SJSA1 (cell line): ENCODE measurements around the gene PDHX. TPM values are rescaled to one million over a fixed set of nuclear protein-coding genes. Genes with fewer than 3 reads are reported as not detected.
"Not testable (repeated sequence)": the region's sequence is repeated elsewhere in the genome, so short reads cannot be mapped to it uniquely, and the experiment has no call there.

Source experiments
- DNase-seq, 2 experiments: peaks; one replicate each; pipeline ENCODE4 v3.0.0-alpha.2; 2015 to 2020; ENCODE audit warnings: low spot score in 2 of 2, low read depth in 1 of 2
- H3K27ac ChIP-seq: fragments of 250-450 bp; sonication (Bioruptor Pico); 2 replicates; pipeline ENCODE4 v1.5.1; 2020; ENCODE audit warnings: mild to moderate bottlenecking, moderate library complexity
- H3K27me3 ChIP-seq: fragments of 250-450 bp; sonication (Bioruptor Pico); replicated peaks from 2 replicates; pipeline ENCODE4 v1.5.1; 2020; ENCODE audit warnings: mild to moderate bottlenecking, moderate library complexity
- H3K36me3 ChIP-seq: fragments of 250-450 bp; sonication (Bioruptor Pico); 2 replicates; pipeline ENCODE4 v1.5.1; 2020; ENCODE audit warnings: mild to moderate bottlenecking
- H3K4me1 ChIP-seq: fragments of 250-450 bp; sonication (Bioruptor Pico); replicated peaks from 2 replicates; pipeline ENCODE4 v1.6.1; 2021; ENCODE audit warnings: mild to moderate bottlenecking
- H3K4me3 ChIP-seq: fragments of 250-450 bp; sonication (Bioruptor Pico); 2 replicates; pipeline ENCODE4 v1.5.1; 2020; ENCODE audit warnings: mild to moderate bottlenecking
- H3K9me3 ChIP-seq: fragments of 250-450 bp; sonication (Bioruptor Pico); replicated peaks from 2 replicates; pipeline ENCODE4 v1.5.1; 2020; ENCODE audit warnings: mild to moderate bottlenecking
- total RNA-seq: library from RNA; depleted of rRNA; stranded (reverse); fragments of >200 nt; shearing (Covaris generic); gene quantifications from 2 replicates; pipeline ENCODE4 v1.2.3, GENCODE V29; 2014

Gene PDHX
- total RNA-seq, 1 experiment from 2014 or later = 41.5 TPM

GRCh38 chr11:34897171-34897870, 19.1 kb upstream of the PDHX start:
- no peaks in the 10 kb centered on the region for H3K27me3 ChIP-seq
- no peaks in the 10 kb centered on the region for H3K9me3 ChIP-seq
- no peaks in the 10 kb centered on the region for H3K36me3 ChIP-seq
- no peaks in the 10 kb centered on the region for H3K4me1 ChIP-seq
- no peak overlapping the region for H3K27ac ChIP-seq
- DNase-seq = no peak
- no peak overlapping the region for H3K4me3 ChIP-seq

DNA sequence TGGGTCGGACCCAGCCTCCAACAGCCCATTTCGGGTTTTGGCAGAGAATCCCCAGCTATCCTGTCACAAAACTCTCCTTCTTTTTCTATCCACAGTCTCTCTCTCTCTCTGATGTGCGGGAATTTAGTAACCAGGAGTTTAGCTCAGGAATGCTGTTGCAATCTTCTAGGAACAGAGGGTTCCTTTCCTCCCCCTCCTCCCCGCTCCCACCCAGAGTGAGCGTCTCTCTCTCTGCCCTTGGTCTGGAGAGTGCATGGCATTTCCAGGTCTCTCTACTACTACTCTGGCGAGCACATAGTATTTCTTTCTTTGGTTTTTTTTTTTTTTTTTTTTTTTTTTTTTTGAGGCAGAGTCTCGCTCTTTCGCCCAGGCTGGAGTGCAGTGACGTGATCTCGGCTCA, 17.9 kb upstream of the PDHX start:
- DNase-seq = no peak
- H3K9me3 ChIP-seq = no peaks in the 10 kb centered on the region
- H3K4me1 ChIP-seq = no peaks in the 10 kb centered on the region
- no peak overlapping the region for H3K27ac ChIP-seq
- H3K27me3 ChIP-seq = no peaks in the 10 kb centered on the region
- H3K36me3 ChIP-seq = no peaks in the 10 kb centered on the region
- H3K4me3 ChIP-seq = no peak overlapping the region

GRCh38 chr11:34899633-34900016, 16.8 kb upstream of the PDHX start:
- Histone ChIP-seq H3K36me3 (no peaks in the 10 kb centered on the region), H3K27me3 (no peaks in the 10 kb centered on the region), H3K9me3 (no peaks in the 10 kb centered on the region), H3K27ac (no peak overlapping the region), H3K4me1 (no peaks in the 10 kb centered on the region), H3K4me3 (no peak overlapping the region)
- DNase-seq = no peak

GRCh38 chr11:34904421-34904955, 11.9 kb upstream of the PDHX start:
- no peaks in the 10 kb centered on the region for H3K36me3 ChIP-seq
- DNase-seq = no peak

DNA sequence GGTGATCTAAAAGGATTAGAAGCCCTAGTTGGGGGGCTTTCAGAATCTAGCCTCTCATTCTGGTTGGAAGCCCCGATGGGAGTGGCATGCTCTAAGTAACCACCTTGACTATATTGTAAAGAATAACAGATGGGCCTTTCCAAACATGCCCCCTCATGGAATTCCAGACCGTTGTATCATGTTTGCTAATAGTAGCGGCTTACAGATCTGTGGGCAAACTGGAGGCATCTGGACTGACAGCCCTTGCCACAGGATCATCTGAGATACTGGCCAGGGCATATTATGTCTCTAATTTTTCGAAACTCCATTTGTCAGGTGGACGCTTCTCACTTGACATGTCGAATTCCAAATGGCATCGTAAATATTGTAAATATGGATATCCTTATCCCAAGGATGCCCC, 10.8 kb upstream of the PDHX start:
- H3K4me1 ChIP-seq = peaks cover 5% of the 10 kb centered on the region; the same call in 1 of the 2 replicates
- no peaks in the 10 kb centered on the region; the same call in 1 of the 2 replicates for H3K9me3 ChIP-seq
- H3K4me3 ChIP-seq = no peak overlapping the region
- no peaks in the 10 kb centered on the region for H3K27me3 ChIP-seq
- DNase-seq = no peak
- no peak overlapping the region for H3K27ac ChIP-seq
- H3K36me3 ChIP-seq = no peaks in the 10 kb centered on the region

More at GRCh38 chr11:34904421-34904955, 11.9 kb upstream of the PDHX start:
- H3K4me1 ChIP-seq = no peaks in the 10 kb centered on the region
- H3K27me3 ChIP-seq = no peaks in the 10 kb centered on the region
- H3K27ac ChIP-seq = no peak overlapping the region
- H3K4me3 ChIP-seq = no peak overlapping the region
- no peaks in the 10 kb centered on the region; the same call in 1 of the 2 replicates for H3K9me3 ChIP-seq

DNA sequence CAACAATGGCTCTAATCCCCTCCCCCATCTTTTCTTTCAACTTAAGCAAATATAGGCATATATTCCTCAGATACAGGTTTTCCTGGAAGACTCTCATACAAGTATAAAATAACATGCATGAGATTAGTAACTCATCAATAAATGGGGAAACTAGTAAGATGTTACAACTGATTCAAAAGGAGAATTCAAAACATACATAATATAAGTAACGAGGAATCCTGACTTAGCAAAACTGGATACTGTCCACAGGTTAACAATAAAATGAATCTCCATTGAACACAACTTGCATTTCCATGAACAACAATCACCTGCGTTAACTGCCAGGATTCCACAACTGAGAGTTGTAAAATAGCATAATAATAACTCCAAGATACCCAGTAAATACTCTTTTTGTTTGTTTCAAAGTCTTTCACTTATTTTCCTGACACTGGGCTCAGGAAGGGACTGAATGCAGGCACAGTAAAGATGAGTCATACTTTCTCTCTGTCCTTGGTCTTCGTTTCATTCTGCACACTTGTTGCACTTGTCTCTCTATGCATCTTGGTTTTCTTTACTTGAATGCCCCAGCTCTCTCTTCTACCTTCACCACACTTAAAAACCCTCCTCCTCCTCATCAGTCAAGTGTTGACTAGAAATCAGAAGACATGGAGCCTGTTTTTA, 8.4 kb upstream of the PDHX start:
- Histone ChIP-seq H3K9me3 (no peaks in the 10 kb centered on the region; the same call in 1 of the 2 replicates), H3K4me3 (no peak overlapping the region), H3K4me1 (peaks cover 5% of the 10 kb centered on the region; the same call in 1 of the 2 replicates), H3K27me3 (no peaks in the 10 kb centered on the region), H3K27ac (no peak overlapping the region), H3K36me3 (0 out of 2 replicates have a peak, but pooled peaks cover 2% of the 10 kb centered on the region)
- no peak for DNase-seq

DNA sequence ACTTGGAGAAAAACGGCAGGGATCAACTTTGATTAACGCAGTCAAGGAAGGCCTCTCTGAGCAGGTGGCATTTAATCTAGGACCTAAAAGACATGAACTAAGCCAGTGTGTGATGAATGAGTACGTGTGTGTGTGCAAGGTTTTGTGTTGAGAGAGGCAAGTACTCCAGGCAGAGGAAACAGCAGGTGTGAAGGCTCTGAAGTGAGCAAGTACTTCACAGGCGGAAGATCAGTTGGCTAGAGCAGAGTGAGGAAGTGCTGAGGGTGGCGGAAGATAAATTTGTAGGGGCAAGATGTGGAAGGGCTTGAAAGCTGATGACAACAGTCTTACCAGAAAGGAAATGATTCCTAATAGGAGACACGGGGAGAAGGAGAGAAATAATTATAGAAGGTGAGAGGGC, 7.0 kb upstream of the PDHX start:
- Histone ChIP-seq H3K4me1 (peaks cover 5% of the 10 kb centered on the region; the same call in 1 of the 2 replicates), H3K4me3 (no peak overlapping the region), H3K27ac (no peak overlapping the region), H3K9me3 (no peaks in the 10 kb centered on the region; the same call in 1 of the 2 replicates), H3K36me3 (peaks cover 15% of the 10 kb centered on the region), H3K27me3 (no peaks in the 10 kb centered on the region)
- no peak for DNase-seq

GRCh38 chr11:34909955-34910354, 6.5 kb upstream of the PDHX start:
- Histone ChIP-seq H3K27me3 (no peaks in the 10 kb centered on the region), H3K36me3 (peaks cover 16% of the 10 kb centered on the region), H3K4me3 (no peak overlapping the region), H3K9me3 (no peaks in the 10 kb centered on the region; the same call in 1 of the 2 replicates), H3K4me1 (peaks cover 5% of the 10 kb centered on the region; the same call in 1 of the 2 replicates), H3K27ac (no peak overlapping the region)
- no peak for DNase-seq

DNA sequence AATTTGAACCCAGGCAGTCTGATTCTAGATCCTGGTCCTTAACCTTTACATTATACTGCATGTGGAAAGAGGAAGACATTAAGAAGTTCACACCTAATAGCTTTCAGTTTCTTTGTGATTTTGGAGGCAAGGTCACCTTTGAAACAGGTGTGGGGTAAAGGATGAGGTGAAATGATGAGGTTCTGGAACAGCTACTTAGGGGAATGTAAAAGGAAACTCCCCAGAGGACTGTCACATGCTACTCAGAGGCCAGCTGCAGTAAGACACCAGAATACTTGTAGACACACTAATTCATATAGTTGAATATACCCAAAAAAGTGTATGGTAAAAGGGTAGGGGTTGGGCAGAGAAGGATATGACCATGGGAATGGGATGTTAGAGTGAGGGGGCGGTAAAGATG, 5.6 kb upstream of the PDHX start:
- Histone ChIP-seq H3K9me3 (no peaks in the 10 kb centered on the region; the same call in 1 of the 2 replicates), H3K4me3 (no peak overlapping the region), H3K27ac (no peak overlapping the region), H3K27me3 (no peaks in the 10 kb centered on the region), H3K36me3 (peaks cover 20% of the 10 kb centered on the region), H3K4me1 (peaks cover 10% of the 10 kb centered on the region)
- DNase-seq = no peak

DNA sequence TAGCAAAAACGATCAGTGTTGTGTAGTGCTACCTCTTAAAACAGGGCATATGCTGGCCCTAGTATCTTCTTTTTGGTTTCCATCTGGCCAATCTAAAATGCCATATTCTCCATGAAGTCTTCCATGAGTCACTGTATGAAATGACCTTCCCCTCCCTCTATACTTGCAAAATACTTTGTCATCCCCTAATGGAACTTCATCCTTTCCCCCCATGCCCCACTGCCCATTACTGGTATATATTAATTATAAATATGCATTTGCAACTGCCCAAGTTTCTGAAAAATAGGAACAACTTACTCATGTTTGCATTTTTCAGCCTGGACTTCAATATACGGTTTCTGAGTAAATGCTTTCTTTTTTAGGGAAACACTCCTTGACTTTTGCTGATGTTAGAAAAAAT, 4.7 kb upstream of the PDHX start:
- H3K9me3 ChIP-seq = no peaks in the 10 kb centered on the region
- peaks cover 10% of the 10 kb centered on the region for H3K4me1 ChIP-seq
- no peak overlapping the region for H3K27ac ChIP-seq

GRCh38 chr11:34913556-34913955, 2.9 kb upstream of the PDHX start:
- Histone ChIP-seq H3K4me1 (peaks cover 19% of the 10 kb centered on the region), H3K36me3 (peaks cover 26% of the 10 kb centered on the region)
- not testable (repeated sequence) for H3K27ac ChIP-seq, H3K4me3 ChIP-seq, DNase-seq, H3K27me3 ChIP-seq, H3K9me3 ChIP-seq

More for the DNA sequence above, 4.7 kb upstream of the PDHX start:
- no peak for DNase-seq
- Histone ChIP-seq H3K27me3 (no peaks in the 10 kb centered on the region), H3K4me3 (no peak overlapping the region), H3K36me3 (peaks cover 25% of the 10 kb centered on the region)

DNA sequence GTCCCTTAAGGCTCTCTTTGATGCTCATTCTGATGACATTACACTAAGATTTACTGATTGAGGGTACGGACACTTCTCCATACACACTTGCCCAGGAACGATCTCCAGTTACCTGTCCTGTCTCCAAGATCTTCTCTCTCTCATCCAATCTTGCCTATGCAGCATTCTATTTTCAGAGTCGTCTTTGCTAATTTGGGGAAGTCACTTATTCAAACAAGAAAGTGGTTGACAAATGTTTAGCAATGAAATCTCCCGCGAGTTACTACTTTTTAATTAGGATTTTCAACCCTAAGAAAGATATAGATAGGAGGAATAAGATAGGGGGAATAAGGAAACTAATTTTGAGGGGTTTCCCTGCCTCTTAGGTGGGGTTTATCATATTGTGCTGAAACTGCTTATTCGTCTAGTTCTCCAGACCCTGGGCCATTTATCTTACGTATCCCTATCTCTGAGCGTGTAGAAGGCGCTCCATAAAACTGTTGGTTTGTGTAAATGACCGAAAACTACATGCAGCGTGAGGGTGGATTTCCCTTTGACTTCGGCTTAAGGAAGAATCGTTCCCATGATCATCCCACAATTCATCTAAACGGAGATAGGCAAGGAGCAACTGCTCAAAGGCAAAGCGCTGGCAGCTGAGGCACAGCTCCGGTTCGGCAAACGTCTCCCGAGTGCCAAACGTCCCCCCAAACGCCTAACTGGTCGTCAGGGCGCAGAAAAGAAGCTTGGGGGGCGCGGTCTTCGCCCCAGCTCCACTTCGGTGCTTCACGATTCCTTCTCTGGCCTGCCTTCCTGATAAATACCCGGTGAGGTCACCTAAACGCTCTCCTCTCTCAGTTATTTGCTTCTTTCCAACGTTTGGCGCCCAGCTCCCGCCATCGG, 1.0 kb upstream of the PDHX start:
- no peaks in the 10 kb centered on the region for H3K27me3 ChIP-seq
- no peaks in the 10 kb centered on the region for H3K9me3 ChIP-seq
- peak overlapping the region; percentile 85 for H3K4me3 ChIP-seq
- no peak for DNase-seq
- peak overlapping the region; percentile 79 for H3K27ac ChIP-seq
- peaks cover 26% of the 10 kb centered on the region for H3K36me3 ChIP-seq
- peaks cover 14% of the 10 kb centered on the region for H3K4me1 ChIP-seq
